Measurements from ENCODE around the gene MYO10.

The MYO10 gene

DNA sequence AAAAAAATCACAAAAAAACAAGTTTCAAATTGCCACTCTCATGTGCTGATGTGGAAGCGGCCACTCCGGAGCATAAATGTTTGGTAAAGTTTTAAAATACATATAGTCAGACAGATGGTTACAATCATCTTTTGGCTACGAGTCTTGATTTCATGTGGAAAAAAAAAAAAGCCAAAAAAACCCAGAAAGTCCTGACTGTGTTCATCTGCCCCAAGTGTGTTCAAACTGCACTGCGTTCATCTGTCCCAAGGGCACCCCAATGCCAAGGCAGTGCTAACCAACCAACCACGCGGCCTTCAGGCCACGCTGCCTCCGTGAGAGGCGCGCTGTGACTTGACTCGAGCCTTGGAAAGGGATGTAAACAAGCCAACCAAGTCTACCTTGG lies 127.1 kb downstream of the MYO10 start:
- H3K9me3 ChIP-seq (ENCODE audit: insufficient read depth, low read length) = no peaks in the 10 kb centered on the region
- H3K36me3 ChIP-seq (replicated peaks; ENCODE audit: low read depth, low read length) = no peaks in the 10 kb centered on the region
- no peaks in the 10 kb centered on the region for H3K27me3 ChIP-seq (ENCODE audit: low read depth, low read length)
- no peak overlapping the region for H3K4me3 ChIP-seq (ENCODE audit: low read length)
- no peak overlapping the region for H3K4me2 ChIP-seq (ENCODE audit: low read length)
- no peak for TF ChIP-seq EZH2phosphoT487 (IDR thresholded peaks at IDR 0.05; ENCODE audit: low read depth)
- TF ChIP-seq, protein P1, sequence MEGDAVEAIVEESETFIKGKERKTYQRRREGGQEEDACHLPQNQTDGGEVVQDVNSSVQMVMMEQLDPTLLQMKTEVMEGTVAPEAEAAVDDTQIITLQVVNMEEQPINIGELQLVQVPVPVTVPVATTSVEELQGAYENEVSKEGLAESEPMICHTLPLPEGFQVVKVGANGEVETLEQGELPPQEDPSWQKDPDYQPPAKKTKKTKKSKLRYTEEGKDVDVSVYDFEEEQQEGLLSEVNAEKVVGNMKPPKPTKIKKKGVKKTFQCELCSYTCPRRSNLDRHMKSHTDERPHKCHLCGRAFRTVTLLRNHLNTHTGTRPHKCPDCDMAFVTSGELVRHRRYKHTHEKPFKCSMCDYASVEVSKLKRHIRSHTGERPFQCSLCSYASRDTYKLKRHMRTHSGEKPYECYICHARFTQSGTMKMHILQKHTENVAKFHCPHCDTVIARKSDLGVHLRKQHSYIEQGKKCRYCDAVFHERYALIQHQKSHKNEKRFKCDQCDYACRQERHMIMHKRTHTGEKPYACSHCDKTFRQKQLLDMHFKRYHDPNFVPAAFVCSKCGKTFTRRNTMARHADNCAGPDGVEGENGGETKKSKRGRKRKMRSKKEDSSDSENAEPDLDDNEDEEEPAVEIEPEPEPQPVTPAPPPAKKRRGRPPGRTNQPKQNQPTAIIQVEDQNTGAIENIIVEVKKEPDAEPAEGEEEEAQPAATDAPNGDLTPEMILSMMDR (IDR thresholded peaks at IDR 0.05; ENCODE audit: low read depth, low read length) = no peak
- no peaks in the 10 kb centered on the region for H4K20me1 ChIP-seq (ENCODE audit: insufficient read depth, low read length)
- H3K9ac ChIP-seq (ENCODE audit: low read length) = no peak overlapping the region
- H3K79me2 ChIP-seq (ENCODE audit: low read length) = no peaks in the 10 kb centered on the region
- H2AFZ ChIP-seq (ENCODE audit: low read depth, low read length) = no peak overlapping the region
- no peak overlapping the region for H3K27ac ChIP-seq (ENCODE audit: low read length)
- H3K4me1 ChIP-seq (ENCODE audit: low read length) = no peaks in the 10 kb centered on the region

DNA sequence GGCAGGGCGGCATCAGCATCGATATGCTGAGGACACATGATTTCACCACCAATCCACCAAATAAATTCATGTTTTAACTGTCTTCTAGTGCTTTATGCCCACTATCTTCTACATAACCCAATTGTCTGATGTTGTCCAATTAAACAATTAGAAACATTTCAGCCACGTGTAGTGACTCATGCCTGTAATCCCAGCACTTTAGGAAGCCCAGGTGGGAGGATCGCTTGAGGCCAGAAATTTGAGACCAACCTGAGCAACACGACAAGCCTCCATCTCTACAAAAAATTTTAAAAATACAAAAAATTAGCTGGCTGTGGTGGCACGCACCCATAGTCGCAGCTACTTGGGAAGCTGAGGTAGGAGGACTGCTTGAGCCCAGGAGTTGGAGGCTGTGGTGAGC lies 128.1 kb downstream of the MYO10 start:
- Histone ChIP-seq H2AFZ (ENCODE audit: low read depth, low read length) (no peak overlapping the region), H3K27me3 (ENCODE audit: low read depth, low read length) (no peaks in the 10 kb centered on the region), H3K79me2 (ENCODE audit: low read length) (no peaks in the 10 kb centered on the region), H3K27ac (ENCODE audit: low read length) (no peak overlapping the region), H3K4me3 (ENCODE audit: low read length) (no peak overlapping the region), H3K9me3 (ENCODE audit: insufficient read depth, low read length) (no peaks in the 10 kb centered on the region), H3K36me3 (replicated peaks; ENCODE audit: low read depth, low read length) (no peaks in the 10 kb centered on the region), H3K4me2 (ENCODE audit: low read length) (no peak overlapping the region), H3K9ac (ENCODE audit: low read length) (no peak overlapping the region), H3K4me1 (ENCODE audit: low read length) (no peaks in the 10 kb centered on the region), H4K20me1 (ENCODE audit: insufficient read depth, low read length) (no peaks in the 10 kb centered on the region)
- TF ChIP-seq, protein P1 (IDR thresholded peaks at IDR 0.05; ENCODE audit: low read depth, low read length) = no peak
- TF ChIP-seq EZH2phosphoT487 (IDR thresholded peaks at IDR 0.05; ENCODE audit: low read depth) = no peak

DNA sequence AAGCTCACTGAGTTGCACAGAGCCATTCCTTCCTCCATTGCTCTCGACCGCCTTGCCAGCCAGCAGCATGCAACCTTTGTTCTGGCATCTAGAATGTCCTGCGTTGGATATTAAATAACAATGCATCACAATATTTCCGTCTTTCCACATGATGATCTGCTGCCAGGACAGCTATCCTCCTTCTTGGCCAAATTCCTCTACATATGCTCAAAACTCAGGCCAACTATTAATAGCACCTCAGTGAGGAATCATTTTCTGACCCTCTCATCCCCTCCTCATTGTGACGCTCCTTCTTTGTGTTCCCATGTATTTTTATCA lies 128.6 kb downstream of the MYO10 start:
- Histone ChIP-seq H3K79me2 (ENCODE audit: low read length) (no peaks in the 10 kb centered on the region), H3K36me3 (replicated peaks; ENCODE audit: low read depth, low read length) (no peaks in the 10 kb centered on the region), H3K4me2 (ENCODE audit: low read length) (no peak overlapping the region), H3K4me3 (ENCODE audit: low read length) (no peak overlapping the region), H4K20me1 (ENCODE audit: insufficient read depth, low read length) (no peaks in the 10 kb centered on the region), H3K4me1 (ENCODE audit: low read length) (no peaks in the 10 kb centered on the region), H3K27me3 (ENCODE audit: low read depth, low read length) (no peaks in the 10 kb centered on the region), H3K9ac (ENCODE audit: low read length) (no peak overlapping the region), H2AFZ (ENCODE audit: low read depth, low read length) (no peak overlapping the region), H3K9me3 (ENCODE audit: insufficient read depth, low read length) (no peaks in the 10 kb centered on the region), H3K27ac (ENCODE audit: low read length) (no peak overlapping the region)
- TF ChIP-seq EZH2phosphoT487 (IDR thresholded peaks at IDR 0.05; ENCODE audit: low read depth) = no peak
- TF ChIP-seq, protein P1 (IDR thresholded peaks at IDR 0.05; ENCODE audit: low read depth, low read length) = no peak

DNA sequence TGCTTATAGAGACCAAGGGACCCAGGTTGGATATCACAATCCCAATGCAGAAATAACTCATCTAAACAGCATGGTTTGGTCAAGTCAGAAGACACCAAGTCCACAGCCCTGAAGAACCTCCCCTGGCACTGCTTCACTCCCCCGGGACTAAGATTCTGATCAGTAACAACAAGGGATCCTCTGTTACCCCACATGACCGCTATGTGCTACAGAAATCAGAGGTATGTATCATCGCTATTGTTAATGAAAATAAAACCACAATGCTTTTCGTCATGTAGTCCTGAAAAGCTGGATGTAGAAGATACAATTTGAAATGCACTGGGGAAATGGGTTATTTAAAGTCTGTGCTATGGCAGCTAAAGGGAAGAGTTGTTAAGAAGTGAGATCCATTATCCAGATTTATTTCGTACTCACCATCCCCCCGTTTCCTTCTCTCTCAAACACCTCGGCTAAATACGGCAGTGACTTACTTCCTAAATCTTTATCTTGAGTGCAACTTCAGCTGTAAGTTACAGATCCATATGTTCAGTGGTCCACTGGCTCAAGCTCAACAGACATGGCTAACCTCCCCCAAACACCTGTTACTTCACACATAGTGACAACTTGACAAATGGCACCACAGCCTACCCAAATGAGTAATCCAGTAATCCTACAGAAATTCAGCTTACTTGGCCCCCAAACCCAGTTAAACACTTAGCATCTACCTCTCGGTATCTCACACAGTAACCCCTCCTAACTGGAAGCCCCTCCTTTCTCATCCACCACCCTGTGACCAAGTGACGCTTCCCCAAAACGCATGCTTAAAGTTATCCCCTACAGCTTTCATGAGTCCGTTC lies 129.2 kb downstream of the MYO10 start:
- Histone ChIP-seq H3K4me1 (ENCODE audit: low read length) (no peaks in the 10 kb centered on the region), H3K9ac (ENCODE audit: low read length) (no peak overlapping the region), H2AFZ (ENCODE audit: low read depth, low read length) (peak overlapping the region; percentile 46; the same call in 1 of the 2 replicates), H3K4me3 (ENCODE audit: low read length) (peak overlapping the region; percentile 48; the same call in 1 of the 2 replicates), H4K20me1 (ENCODE audit: insufficient read depth, low read length) (no peaks in the 10 kb centered on the region), H3K4me2 (ENCODE audit: low read length) (peak overlapping the region; percentile 44), H3K9me3 (ENCODE audit: insufficient read depth, low read length) (no peaks in the 10 kb centered on the region), H3K36me3 (replicated peaks; ENCODE audit: low read depth, low read length) (no peaks in the 10 kb centered on the region), H3K27me3 (ENCODE audit: low read depth, low read length) (no peaks in the 10 kb centered on the region), H3K27ac (ENCODE audit: low read length) (no peak overlapping the region), H3K79me2 (ENCODE audit: low read length) (no peaks in the 10 kb centered on the region)
- no peak for TF ChIP-seq EZH2phosphoT487 (IDR thresholded peaks at IDR 0.05; ENCODE audit: low read depth)
- TF ChIP-seq, protein P1 (IDR thresholded peaks at IDR 0.05; ENCODE audit: low read depth, low read length) = no peak

Data from OCI-LY3 (cell line).